OCI-LY1 (cell line): ENCODE results near the gene IRF1.

Experiments
- H2AFZ ChIP-seq: fragments of 200-600 bp; sonication (generic), shearing (Covaris generic); 2 replicates; pipeline ENCODE4 v1.6.0; 2014; ENCODE audit warnings: antibody characterized with exemption, mild to moderate bottlenecking, low read length
- H3F3A ChIP-seq: fragments of 200-600 bp; sonication (generic), shearing (Covaris generic); 2 replicates; pipeline ENCODE4 v1.6.0; 2014; ENCODE audit warnings: mild to moderate bottlenecking, antibody characterized with exemption, low read length, moderate library complexity; ENCODE audit not compliant: insufficient read depth
- H3K27ac ChIP-seq: fragments of 200-600 bp; sonication (generic); 2 replicates; pipeline ENCODE4 v1.5.1; 2014; ENCODE audit warnings: low read length, mixed run types, mild to moderate bottlenecking, low read depth; ENCODE audit not compliant: poor library complexity, severe bottlenecking
- H3K27me3 ChIP-seq: fragments of 200-600 bp; sonication (generic); 2 replicates; pipeline ENCODE4 v1.6.0; 2014; ENCODE audit warnings: antibody characterized with exemption, mild to moderate bottlenecking, low read length, moderate library complexity; ENCODE audit not compliant: insufficient read depth
- H3K36me3 ChIP-seq: fragments of 200-600 bp; sonication (generic); 2 replicates; pipeline ENCODE4 v1.6.1; 2014; ENCODE audit warnings: mild to moderate bottlenecking, antibody characterized with exemption, low read length, moderate library complexity, mixed read lengths; ENCODE audit not compliant: insufficient read depth
- H3K4me1 ChIP-seq: fragments of 200-600 bp; sonication (generic); 2 replicates; pipeline ENCODE4 v1.5.1; 2014; ENCODE audit warnings: mild to moderate bottlenecking, low read length, moderate library complexity; ENCODE audit not compliant: insufficient read depth, severe bottlenecking
- H3K4me2 ChIP-seq: fragments of 200-600 bp; sonication (generic), shearing (Covaris generic); 2 replicates; pipeline ENCODE4 v1.6.1; 2014; ENCODE audit warnings: low read length
- H3K4me3 ChIP-seq: fragments of 200-600 bp; sonication (generic); 2 replicates; pipeline ENCODE4 v1.5.1; 2014; ENCODE audit warnings: low read length, low read depth, mild to moderate bottlenecking, mixed read lengths; ENCODE audit not compliant: poor library complexity, severe bottlenecking
- H3K79me2 ChIP-seq: fragments of 200-600 bp; shearing (Covaris generic); 2 replicates; pipeline ENCODE4 v1.6.1; 2016; ENCODE audit warnings: mixed run types, low read length, mixed read lengths; ENCODE audit not compliant: insufficient read depth
- H3K9ac ChIP-seq: fragments of 200-600 bp; sonication (generic), shearing (Covaris generic); 2 replicates; pipeline ENCODE4 v1.6.1; 2014; ENCODE audit warnings: mild to moderate bottlenecking, low read length, mixed read lengths
- H3K9me2 ChIP-seq: fragments of 200-600 bp; sonication (generic), shearing (Covaris generic); 2 replicates; pipeline ENCODE4 v1.6.1; 2014; ENCODE audit warnings: low read depth, mild to moderate bottlenecking, low read length, mixed read lengths
- H3K9me3 ChIP-seq: fragments of 200-600 bp; shearing (Covaris generic); 2 replicates; pipeline ENCODE4 v1.6.1; 2014; ENCODE audit warnings: low read length, mixed read lengths
- H4K20me1 ChIP-seq: fragments of 200-600 bp; sonication (generic), shearing (Covaris generic); 2 replicates; pipeline ENCODE4 v1.6.0; 2016; ENCODE audit warnings: mild to moderate bottlenecking, low read length; ENCODE audit not compliant: insufficient read depth
- EZH2 ChIP-seq: fragments of 200-600 bp; sonication (generic), shearing (Covaris generic); IDR thresholded peaks from 2 replicates; pipeline ENCODE4 v1.8.0; 2017; ENCODE audit warnings: borderline replicate concordance, mixed run types, mild to moderate bottlenecking, antibody characterized with exemption, low read length, moderate library complexity, mixed read lengths
- TF ChIP-seq, protein P1 (sequence below): fragments of 200-600 bp; sonication (generic), shearing (Covaris generic); IDR thresholded peaks from 2 replicates; pipeline ENCODE4 v1.5.1; 2017; ENCODE audit warnings: mild to moderate bottlenecking, antibody characterized with exemption, low read length, moderate library complexity, mixed read lengths

Gene IRF1

GRCh38 chr5:132489871-132490483 is 596 bp downstream of the IRF1 start:
- H3K9ac ChIP-seq = peak overlapping the region; percentile 87
- no peaks in the 10 kb centered on the region for H3K9me2 ChIP-seq
- no peaks in the 10 kb centered on the region for H3K79me2 ChIP-seq
- H3K36me3 ChIP-seq = peaks cover 28% of the 10 kb centered on the region
- H4K20me1 ChIP-seq = no peaks in the 10 kb centered on the region
- no peak overlapping the region for H2AFZ ChIP-seq
- TF ChIP-seq, protein P1, sequence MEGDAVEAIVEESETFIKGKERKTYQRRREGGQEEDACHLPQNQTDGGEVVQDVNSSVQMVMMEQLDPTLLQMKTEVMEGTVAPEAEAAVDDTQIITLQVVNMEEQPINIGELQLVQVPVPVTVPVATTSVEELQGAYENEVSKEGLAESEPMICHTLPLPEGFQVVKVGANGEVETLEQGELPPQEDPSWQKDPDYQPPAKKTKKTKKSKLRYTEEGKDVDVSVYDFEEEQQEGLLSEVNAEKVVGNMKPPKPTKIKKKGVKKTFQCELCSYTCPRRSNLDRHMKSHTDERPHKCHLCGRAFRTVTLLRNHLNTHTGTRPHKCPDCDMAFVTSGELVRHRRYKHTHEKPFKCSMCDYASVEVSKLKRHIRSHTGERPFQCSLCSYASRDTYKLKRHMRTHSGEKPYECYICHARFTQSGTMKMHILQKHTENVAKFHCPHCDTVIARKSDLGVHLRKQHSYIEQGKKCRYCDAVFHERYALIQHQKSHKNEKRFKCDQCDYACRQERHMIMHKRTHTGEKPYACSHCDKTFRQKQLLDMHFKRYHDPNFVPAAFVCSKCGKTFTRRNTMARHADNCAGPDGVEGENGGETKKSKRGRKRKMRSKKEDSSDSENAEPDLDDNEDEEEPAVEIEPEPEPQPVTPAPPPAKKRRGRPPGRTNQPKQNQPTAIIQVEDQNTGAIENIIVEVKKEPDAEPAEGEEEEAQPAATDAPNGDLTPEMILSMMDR = no peak; the same call in 1 of the 2 replicates
- no peak for TF ChIP-seq EZH2
- peak overlapping the region; percentile 79 for H3K4me3 ChIP-seq
- H3K27me3 ChIP-seq = no peaks in the 10 kb centered on the region
- peaks cover 9% of the 10 kb centered on the region; the same call in 1 of the 2 replicates for H3F3A ChIP-seq
- peak overlapping the region; percentile 67 for H3K27ac ChIP-seq
- H3K4me2 ChIP-seq = peak overlapping the region; percentile 94
- peaks cover 41% of the 10 kb centered on the region for H3K4me1 ChIP-seq
- H3K9me3 ChIP-seq = no peaks in the 10 kb centered on the region

GRCh38 chr5:132489051-132489770 is 1.4 kb downstream of the IRF1 start:
- no peak for TF ChIP-seq EZH2
- TF ChIP-seq, protein P1 = no peak
- H3K27ac ChIP-seq = peak overlapping the region; percentile 67
- peaks cover 33% of the 10 kb centered on the region for H3K36me3 ChIP-seq
- peaks cover 9% of the 10 kb centered on the region; the same call in 1 of the 2 replicates for H3F3A ChIP-seq
- H3K27me3 ChIP-seq = no peaks in the 10 kb centered on the region
- peak overlapping the region; percentile 94 for H3K4me2 ChIP-seq
- no peaks in the 10 kb centered on the region for H3K9me3 ChIP-seq
- no peaks in the 10 kb centered on the region for H4K20me1 ChIP-seq
- H3K9me2 ChIP-seq = no peaks in the 10 kb centered on the region
- H3K79me2 ChIP-seq = no peaks in the 10 kb centered on the region
- peak overlapping the region; percentile 87 for H3K9ac ChIP-seq
- H2AFZ ChIP-seq = no peak overlapping the region
- peaks cover 35% of the 10 kb centered on the region for H3K4me1 ChIP-seq
- H3K4me3 ChIP-seq = peak overlapping the region; percentile 79

DNA sequence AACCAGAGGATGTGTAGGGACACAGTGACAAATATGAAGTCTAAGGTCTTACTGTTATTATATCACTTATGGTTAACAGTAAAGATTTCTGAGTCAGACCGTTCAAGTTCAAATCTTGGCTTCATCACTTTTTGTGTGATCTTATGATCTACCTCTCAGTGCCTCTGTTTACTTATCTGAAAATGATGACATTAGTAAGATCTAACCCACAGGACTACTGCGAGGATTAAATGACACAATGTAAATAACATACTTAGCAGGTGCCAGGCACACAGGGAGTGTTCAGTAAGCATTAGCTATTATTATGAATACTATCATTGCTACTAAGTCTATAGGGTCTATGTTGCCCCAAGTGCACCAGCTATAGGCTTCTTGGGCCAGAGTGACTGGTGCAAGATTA is 2.0 kb downstream of the IRF1 start:
- Histone ChIP-seq H3K4me2 (peak overlapping the region; percentile 94), H3K9me2 (no peaks in the 10 kb centered on the region), H3K4me3 (peak overlapping the region; percentile 79), H4K20me1 (no peaks in the 10 kb centered on the region), H3K79me2 (no peaks in the 10 kb centered on the region), H3K4me1 (peaks cover 35% of the 10 kb centered on the region), H3K36me3 (peaks cover 39% of the 10 kb centered on the region), H2AFZ (no peak overlapping the region), H3F3A (peaks cover 9% of the 10 kb centered on the region; the same call in 1 of the 2 replicates), H3K9me3 (no peaks in the 10 kb centered on the region), H3K9ac (no peak overlapping the region; the same call in 1 of the 2 replicates), H3K27ac (peak overlapping the region; percentile 67), H3K27me3 (no peaks in the 10 kb centered on the region)
- TF ChIP-seq, protein P1 = no peak
- no peak for TF ChIP-seq EZH2
